H9 (cell line): ENCODE measurements around the gene FHIT. TPM values are rescaled to one million over a fixed set of nuclear protein-coding genes. Genes with fewer than 3 reads are reported as not detected.

ENCODE experiments used
- DNase-seq: peaks from one replicate; pipeline ENCODE4 v3.0.0-alpha.2; 2017
- H2AFZ ChIP-seq: one replicate; pipeline ENCODE4 v1.6.1; 2013; ENCODE audit warnings: mild to moderate bottlenecking, low read length, control low read depth, moderate library complexity
- H2AK5ac ChIP-seq: 2 replicates; pipeline ENCODE4 v1.6.1; 2013; ENCODE audit warnings: low read length, control low read depth, mixed read lengths; ENCODE audit not compliant: insufficient read length
- H2BK120ac ChIP-seq: one replicate; pipeline ENCODE4 v1.6.1; 2013; ENCODE audit warnings: low read depth, mild to moderate bottlenecking, low read length, control low read depth, inconsistent platforms; ENCODE audit not compliant: poor library complexity, severe bottlenecking
- H2BK12ac ChIP-seq: 2 replicates; pipeline ENCODE4 v1.6.1; 2013; ENCODE audit warnings: low read length, control low read depth, mixed read lengths, low read depth; ENCODE audit not compliant: insufficient read length
- H2BK15ac ChIP-seq: 2 replicates; pipeline ENCODE4 v1.6.1; 2013; ENCODE audit warnings: low read depth, low read length, control low read depth
- H2BK20ac ChIP-seq: one replicate; pipeline ENCODE4 v1.6.1; 2013; ENCODE audit warnings: low read depth, mild to moderate bottlenecking, low read length, control low read depth, inconsistent platforms; ENCODE audit not compliant: poor library complexity, severe bottlenecking
- H2BK5ac ChIP-seq: 2 replicates; pipeline ENCODE4 v1.6.1; 2013; ENCODE audit warnings: low read length, control low read depth, mixed read lengths; ENCODE audit not compliant: insufficient read length
- H3K14ac ChIP-seq: 2 replicates; pipeline ENCODE4 v1.6.1; 2013; ENCODE audit warnings: low read length, control low read depth; ENCODE audit not compliant: insufficient read depth
- H3K18ac ChIP-seq: 2 replicates; pipeline ENCODE4 v1.6.1; 2013; ENCODE audit warnings: low read depth, mild to moderate bottlenecking, mixed read lengths, low read length, control low read depth; ENCODE audit not compliant: insufficient read length
- H3K23ac ChIP-seq: 2 replicates; pipeline ENCODE4 v1.6.1; 2013; ENCODE audit warnings: low read length, control low read depth, mixed read lengths, low read depth; ENCODE audit not compliant: insufficient read length
- H3K23me2 ChIP-seq: 2 replicates; pipeline ENCODE4 v1.6.1; 2013; ENCODE audit warnings: low read depth, mild to moderate bottlenecking, mixed read lengths, low read length, control low read depth; ENCODE audit not compliant: insufficient read length, poor library complexity, severe bottlenecking
- H3K27ac ChIP-seq: 2 replicates; pipeline ENCODE4 v1.5.1; 2013; ENCODE audit warnings: low read length, control low read depth, mixed read lengths, low read depth; ENCODE audit not compliant: insufficient read length
- H3K27me3 ChIP-seq: 2 replicates; pipeline ENCODE4 v1.6.1; 2013; ENCODE audit warnings: low read length, control low read depth, inconsistent platforms; ENCODE audit not compliant: insufficient read depth
- H3K4ac ChIP-seq: 2 replicates; pipeline ENCODE4 v1.6.1; 2013; ENCODE audit warnings: low read depth, mild to moderate bottlenecking, control low read depth, inconsistent platforms, low read length, moderate library complexity
- H3K4me1 ChIP-seq: 2 replicates; pipeline ENCODE4 v1.6.1; 2013; ENCODE audit warnings: low read length, control low read depth, inconsistent platforms; ENCODE audit not compliant: insufficient read depth
- H3K4me2 ChIP-seq: 2 replicates; pipeline ENCODE4 v1.6.1; 2013; ENCODE audit warnings: low read length, control low read depth, mixed read lengths; ENCODE audit not compliant: insufficient read length, insufficient read depth
- H3K56ac ChIP-seq: 2 replicates; pipeline ENCODE4 v1.6.1; 2013; ENCODE audit warnings: low read depth, mild to moderate bottlenecking, mixed read lengths, low read length, control low read depth; ENCODE audit not compliant: insufficient read length
- H3K79me1 ChIP-seq: 2 replicates; pipeline ENCODE4 v1.6.1; 2013; ENCODE audit warnings: low read depth, mild to moderate bottlenecking, moderate library complexity, low read length, control low read depth, inconsistent platforms; ENCODE audit not compliant: insufficient read depth, poor library complexity, severe bottlenecking
- H3K79me2 ChIP-seq: 2 replicates; pipeline ENCODE4 v1.6.1; 2013; ENCODE audit warnings: low read length, control low read depth, inconsistent platforms; ENCODE audit not compliant: insufficient read depth
- H3K9ac ChIP-seq: 2 replicates; pipeline ENCODE4 v1.6.1; 2013; ENCODE audit warnings: low read length, control low read depth, mixed read lengths; ENCODE audit not compliant: insufficient read length; ENCODE audit errors: extremely low read depth
- H3K9me3 ChIP-seq: one replicate; pipeline ENCODE4 v1.6.1; 2013; ENCODE audit warnings: low read depth, low read length, inconsistent platforms; ENCODE audit not compliant: control insufficient read depth
- H3T11ph ChIP-seq: one replicate; pipeline ENCODE4 v1.6.1; 2013; ENCODE audit warnings: mild to moderate bottlenecking, low read length, control low read depth, inconsistent platforms
- H4K20me1 ChIP-seq: one replicate; pipeline ENCODE4 v1.6.1; 2013; ENCODE audit not compliant: control insufficient read depth, insufficient read length, insufficient read depth
- H4K5ac ChIP-seq: 2 replicates; pipeline ENCODE4 v1.6.1; 2013; ENCODE audit warnings: low read depth, mild to moderate bottlenecking, mixed read lengths, low read length, control low read depth; ENCODE audit not compliant: insufficient read length
- H4K8ac ChIP-seq: replicated peaks from 2 replicates; pipeline ENCODE4 v1.6.1; 2013; ENCODE audit warnings: low read length, control low read depth, mixed read lengths, low read depth; ENCODE audit not compliant: insufficient read length
- H4K91ac ChIP-seq: 2 replicates; pipeline ENCODE4 v1.6.1; 2013; ENCODE audit warnings: low read depth, mild to moderate bottlenecking, moderate library complexity, mixed read lengths, low read length, control low read depth; ENCODE audit not compliant: insufficient read length
- H3K27ac Mint-ChIP-seq, 3 experiments: 2 replicates in 2 of 3; 3 replicates in 1 of 3; pipeline ENCODE4 v1.8.0; 2020 to 2021; ENCODE audit warnings: mixed read lengths in 3 of 3, mild to moderate bottlenecking in 1 of 3, moderate library complexity in 1 of 3
- H3K27me3 Mint-ChIP-seq: 2 replicates; pipeline ENCODE4 v1.8.0; 2021; ENCODE audit warnings: low read depth, mild to moderate bottlenecking, moderate library complexity, mixed read lengths
- H3K36me3 Mint-ChIP-seq, 3 experiments: 2 replicates in 2 of 3; 3 replicates in 1 of 3; pipeline ENCODE4 v1.8.0; 2020 to 2021; ENCODE audit warnings: low read depth in 3 of 3, mixed read lengths in 3 of 3; ENCODE audit not compliant: insufficient read depth in 1 of 3
- H3K4me1 Mint-ChIP-seq, 2 experiments: 2 replicates each; pipeline ENCODE4 v1.8.0; 2020; ENCODE audit warnings: mixed read lengths in 2 of 2
- H3K4me3 Mint-ChIP-seq, 2 experiments: 2 replicates in 1 of 2; 3 replicates in 1 of 2; pipeline ENCODE4 v1.8.0; 2020 to 2021; ENCODE audit warnings: mild to moderate bottlenecking in 2 of 2, mixed read lengths in 2 of 2, moderate library complexity in 1 of 2
- H3K9me3 Mint-ChIP-seq, 2 experiments: 2 replicates in 1 of 2; 3 replicates in 1 of 2; pipeline ENCODE4 v1.8.0; 2020; ENCODE audit warnings: mild to moderate bottlenecking in 2 of 2, mixed read lengths in 2 of 2, moderate library complexity in 1 of 2
- WGBS: extraction: QIAGEN DNeasy Blood & Tissue Kit; methylation state at CpG from one replicate; pipeline ENCODE4 v1.1.7; 2013; ENCODE audit warnings: missing lambda C conversion rate, low lambda C conversion rate, mixed read lengths; ENCODE audit not compliant: insufficient read length; ENCODE audit errors: extremely low coverage; 5-methylcytosine and 5-hydroxymethylcytosine counted together
- total RNA-seq: library from RNA; stranded (reverse); gene quantifications from 2 replicates; pipeline ENCODE4 v1.2.1, GENCODE V29; 2021
- TF ChIP-seq, protein P1 (sequence below): fragments of 200-600 bp; sonication (generic); conservative IDR thresholded peaks from 3 replicates; pipeline ENCODE4 v1.8.0; 2021; ENCODE audit warnings: antibody characterized with exemption, mild to moderate bottlenecking

Gene FHIT
- total RNA-seq, 1 experiment from 2014 or later = 3.0 TPM

DNA sequence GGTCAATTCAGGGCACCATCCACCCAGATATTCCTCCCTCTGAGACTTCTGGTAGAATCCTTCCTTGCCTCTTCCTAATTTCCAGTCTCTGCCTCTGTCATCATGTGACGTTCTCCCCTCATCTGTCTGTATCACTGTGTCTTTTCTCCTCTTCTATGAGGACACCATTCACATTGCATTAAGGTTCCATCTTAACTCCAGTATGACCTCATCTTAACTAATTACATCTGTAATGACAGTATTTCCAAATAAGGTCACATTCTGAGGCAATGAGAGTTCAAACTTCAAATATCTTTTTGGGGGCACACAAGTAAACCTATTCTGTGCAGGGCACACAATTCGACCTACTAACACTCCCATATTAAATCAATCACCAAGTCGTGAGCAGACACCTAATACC lies 169.7 kb downstream of the FHIT start:
- H3K27me3 Mint-ChIP-seq = no peaks in the 10 kb centered on the region
- no peak overlapping the region for H3K4me3 Mint-ChIP-seq
- Histone ChIP-seq H3K9ac (no peak overlapping the region), H3K18ac (no peak overlapping the region), H3K27me3 (no peaks in the 10 kb centered on the region), H4K5ac (no peak overlapping the region), H3K27ac (no peak overlapping the region), H2BK120ac (no peak overlapping the region), H3K23me2 (no peaks in the 10 kb centered on the region), H3K56ac (no peak overlapping the region), H3K4ac (no peak overlapping the region), H4K20me1 (no peaks in the 10 kb centered on the region), H2AK5ac (no peak overlapping the region), H3T11ph (no peak overlapping the region), H2BK12ac (no peak overlapping the region), H2BK5ac (no peak overlapping the region), H2AFZ (no peak overlapping the region), H3K79me1 (no peaks in the 10 kb centered on the region), H3K4me2 (no peak overlapping the region), H4K8ac (no peak overlapping the region), H2BK20ac (peak overlapping the region; percentile 75), H4K91ac (no peak overlapping the region), H2BK15ac (no peak overlapping the region), H3K9me3 (no peaks in the 10 kb centered on the region), H3K4me1 (peaks cover 3% of the 10 kb centered on the region; the same call in 1 of the 2 replicates), H3K14ac (no peak overlapping the region), H3K79me2 (no peaks in the 10 kb centered on the region), H3K23ac (no peak overlapping the region)
- H3K27ac Mint-ChIP-seq = peak overlapping the region in 2 of 3 experiments; percentile 28 to 41; a peak in 4 of 7 replicates
- no peak for DNase-seq
- no peaks in the 10 kb centered on the region for H3K36me3 Mint-ChIP-seq
- H3K4me1 Mint-ChIP-seq = peaks cover 32 to 41% of the 10 kb centered on the region in 2 experiments
- TF ChIP-seq, protein P1, sequence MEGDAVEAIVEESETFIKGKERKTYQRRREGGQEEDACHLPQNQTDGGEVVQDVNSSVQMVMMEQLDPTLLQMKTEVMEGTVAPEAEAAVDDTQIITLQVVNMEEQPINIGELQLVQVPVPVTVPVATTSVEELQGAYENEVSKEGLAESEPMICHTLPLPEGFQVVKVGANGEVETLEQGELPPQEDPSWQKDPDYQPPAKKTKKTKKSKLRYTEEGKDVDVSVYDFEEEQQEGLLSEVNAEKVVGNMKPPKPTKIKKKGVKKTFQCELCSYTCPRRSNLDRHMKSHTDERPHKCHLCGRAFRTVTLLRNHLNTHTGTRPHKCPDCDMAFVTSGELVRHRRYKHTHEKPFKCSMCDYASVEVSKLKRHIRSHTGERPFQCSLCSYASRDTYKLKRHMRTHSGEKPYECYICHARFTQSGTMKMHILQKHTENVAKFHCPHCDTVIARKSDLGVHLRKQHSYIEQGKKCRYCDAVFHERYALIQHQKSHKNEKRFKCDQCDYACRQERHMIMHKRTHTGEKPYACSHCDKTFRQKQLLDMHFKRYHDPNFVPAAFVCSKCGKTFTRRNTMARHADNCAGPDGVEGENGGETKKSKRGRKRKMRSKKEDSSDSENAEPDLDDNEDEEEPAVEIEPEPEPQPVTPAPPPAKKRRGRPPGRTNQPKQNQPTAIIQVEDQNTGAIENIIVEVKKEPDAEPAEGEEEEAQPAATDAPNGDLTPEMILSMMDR = no peak
- 100% methylated on average over 1 of the region's 3 CpGs for WGBS
- H3K9me3 Mint-ChIP-seq = no peaks in the 10 kb centered on the region; a peak in 1 of 5 replicates
